Erythroblast (primary cell): ENCODE results near the gene SLC49A4.

Experiments used
- DNase-seq, 2 experiments: peaks; one replicate each; lab custom pipeline; 2025; lab: John Stamatoyannopoulos, UW
- GATA1 ChIP-seq: IDR thresholded peaks from 2 replicates; pipeline ENCODE4 v1.6.1; 2011; ENCODE audit warnings: low read depth, mild to moderate bottlenecking, control low read depth, low read length, moderate library complexity
- POLR2A ChIP-seq: IDR thresholded peaks from 2 replicates; pipeline ENCODE4 v1.6.1; 2011; ENCODE audit warnings: mild to moderate bottlenecking, low read length

The SLC49A4 gene

DNA sequence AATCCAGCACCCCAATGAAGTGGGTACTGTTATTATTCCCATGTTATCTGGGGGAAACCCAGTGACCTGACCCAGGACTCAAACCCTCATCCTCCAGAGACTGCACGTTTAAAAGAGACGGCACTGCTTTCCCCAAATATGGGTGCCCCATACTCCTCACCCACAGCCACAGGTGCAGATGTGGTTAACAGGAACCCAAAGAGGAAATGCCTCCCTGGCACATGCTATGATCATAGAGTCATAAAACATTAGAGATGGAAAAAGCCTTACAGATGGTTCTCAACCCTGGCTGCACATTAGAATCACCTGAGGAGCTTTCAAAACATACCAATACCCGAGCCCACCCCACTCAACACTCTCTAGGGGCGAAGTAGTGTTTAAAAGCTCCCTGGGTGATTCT is 121.2 kb downstream of the SLC49A4 start:
- TF ChIP-seq POLR2A (no peak), GATA1 (no peak)
- DNase-seq: no peak

DNA sequence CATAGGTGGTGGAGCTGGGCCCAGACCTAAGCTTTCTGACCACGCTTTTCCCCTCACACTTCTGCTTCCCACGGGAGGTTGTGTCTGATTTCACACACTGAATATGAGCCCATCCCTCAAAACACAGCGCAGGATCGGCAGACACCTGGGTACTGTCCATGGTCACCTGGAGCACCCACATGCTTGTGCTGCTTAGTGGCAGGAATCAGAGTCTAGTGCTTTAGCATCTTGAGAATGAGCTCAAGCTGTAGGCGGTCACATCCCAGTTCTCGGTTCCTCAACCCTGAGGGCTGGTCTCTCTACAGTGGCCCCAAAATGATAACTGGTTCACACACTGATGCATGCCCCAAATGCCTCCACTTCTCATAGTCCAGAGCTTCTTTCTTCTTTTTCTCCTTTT is 121.7 kb downstream of the SLC49A4 start:
- no peak for TF ChIP-seq GATA1
- no peak for TF ChIP-seq POLR2A

DNA sequence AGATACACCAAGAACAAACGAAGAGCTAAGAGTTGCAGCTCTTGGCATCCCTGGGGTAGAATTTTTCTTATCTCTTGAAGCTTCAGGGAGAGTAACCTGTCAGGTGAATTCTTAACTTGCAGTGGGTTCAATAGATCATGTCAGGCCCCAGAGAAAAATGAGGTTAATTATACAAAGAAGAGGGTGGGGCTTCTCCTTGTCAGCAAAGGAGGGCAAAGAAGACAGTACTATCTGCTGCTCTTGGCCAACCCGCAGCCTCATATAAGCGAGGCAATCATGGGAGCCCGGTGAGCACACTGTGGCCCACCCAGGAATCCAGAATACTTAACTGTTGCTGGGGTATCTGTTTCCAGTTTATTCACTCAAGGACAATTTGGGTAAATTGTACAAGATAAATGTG is 122.5 kb downstream of the SLC49A4 start:
- TF ChIP-seq GATA1 (no peak), POLR2A (no peak)
- no peak for DNase-seq

More for the DNA sequence above, 121.7 kb downstream of the SLC49A4 start:
- no peak for DNase-seq

DNA sequence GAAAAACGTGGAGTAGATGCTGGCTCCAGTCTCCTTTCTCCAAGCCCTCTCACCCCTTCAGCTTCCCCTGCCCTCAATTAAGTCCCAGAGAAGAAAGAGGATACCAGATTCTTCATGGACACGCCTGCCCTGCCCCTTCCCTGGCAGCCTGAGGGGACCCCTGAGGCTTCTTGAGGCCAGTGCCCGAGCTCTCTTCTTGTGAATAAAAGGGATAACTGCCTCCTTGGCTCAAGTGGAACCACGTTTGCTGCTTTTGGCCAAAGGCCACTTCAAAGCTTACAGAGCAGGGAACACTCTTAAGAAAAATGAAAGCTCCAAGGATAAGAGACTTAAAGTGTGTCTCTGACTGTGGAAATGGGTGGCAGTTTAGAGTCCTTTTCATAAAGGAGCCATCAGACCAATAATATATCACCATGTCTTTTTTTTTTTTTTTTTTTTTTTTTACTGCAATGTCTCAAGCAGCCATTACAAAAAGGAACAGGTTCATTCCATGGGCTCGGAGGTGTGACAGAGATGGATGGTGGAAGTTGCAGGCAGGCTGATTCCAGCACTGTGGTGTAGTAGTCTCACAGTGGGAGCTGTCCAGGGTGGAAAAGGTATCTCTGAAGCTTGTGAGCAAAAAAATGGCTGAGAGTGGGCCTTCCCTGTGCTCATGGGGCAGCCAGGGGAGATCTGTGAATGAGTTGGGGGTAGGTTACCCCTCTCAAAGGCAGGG is 123.9 kb downstream of the SLC49A4 start:
- no peak for TF ChIP-seq GATA1
- TF ChIP-seq POLR2A: no peak

DNA sequence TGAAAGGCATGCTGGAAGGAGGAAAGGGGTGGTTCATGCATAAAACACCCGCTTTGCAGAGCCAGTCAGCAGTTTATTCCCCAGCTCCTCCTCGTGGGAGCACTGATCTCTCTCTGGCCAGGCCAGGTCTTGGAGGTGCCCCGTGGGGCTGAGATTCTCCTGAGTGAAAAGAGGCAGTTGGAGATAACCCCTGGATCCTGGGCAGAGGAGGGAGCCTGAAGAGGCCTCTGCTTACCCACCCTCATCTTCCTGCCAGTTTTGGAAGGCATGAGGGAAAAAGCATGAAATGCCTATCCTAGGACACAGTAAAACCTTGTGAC is 124.4 kb downstream of the SLC49A4 start:
- no peak for DNase-seq
- no peak for TF ChIP-seq GATA1
- TF ChIP-seq POLR2A: no peak

More for the DNA sequence above, 123.9 kb downstream of the SLC49A4 start:
- no peak for DNase-seq

DNA sequence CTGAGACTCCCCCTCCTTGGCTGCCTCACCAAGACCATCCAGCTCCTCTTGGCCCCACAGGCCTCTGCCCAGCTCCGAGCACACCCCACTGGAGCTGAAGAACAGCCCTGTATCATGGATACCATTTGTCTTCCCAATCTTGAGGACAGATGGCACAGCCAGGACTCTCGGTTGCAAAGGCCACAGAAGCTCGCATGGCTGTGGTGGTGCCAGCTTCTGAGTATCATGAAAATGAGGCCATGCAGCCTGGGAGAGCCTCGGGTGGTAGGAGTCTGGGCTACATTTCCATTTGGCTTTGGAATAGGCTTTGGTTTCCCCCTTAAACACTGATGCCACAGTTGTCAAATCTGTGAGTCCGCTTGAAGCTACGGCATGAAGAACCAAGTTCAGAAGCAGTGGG is 126.1 kb downstream of the SLC49A4 start:
- DNase-seq: no peak
- TF ChIP-seq POLR2A: no peak
- TF ChIP-seq GATA1: no peak

DNA sequence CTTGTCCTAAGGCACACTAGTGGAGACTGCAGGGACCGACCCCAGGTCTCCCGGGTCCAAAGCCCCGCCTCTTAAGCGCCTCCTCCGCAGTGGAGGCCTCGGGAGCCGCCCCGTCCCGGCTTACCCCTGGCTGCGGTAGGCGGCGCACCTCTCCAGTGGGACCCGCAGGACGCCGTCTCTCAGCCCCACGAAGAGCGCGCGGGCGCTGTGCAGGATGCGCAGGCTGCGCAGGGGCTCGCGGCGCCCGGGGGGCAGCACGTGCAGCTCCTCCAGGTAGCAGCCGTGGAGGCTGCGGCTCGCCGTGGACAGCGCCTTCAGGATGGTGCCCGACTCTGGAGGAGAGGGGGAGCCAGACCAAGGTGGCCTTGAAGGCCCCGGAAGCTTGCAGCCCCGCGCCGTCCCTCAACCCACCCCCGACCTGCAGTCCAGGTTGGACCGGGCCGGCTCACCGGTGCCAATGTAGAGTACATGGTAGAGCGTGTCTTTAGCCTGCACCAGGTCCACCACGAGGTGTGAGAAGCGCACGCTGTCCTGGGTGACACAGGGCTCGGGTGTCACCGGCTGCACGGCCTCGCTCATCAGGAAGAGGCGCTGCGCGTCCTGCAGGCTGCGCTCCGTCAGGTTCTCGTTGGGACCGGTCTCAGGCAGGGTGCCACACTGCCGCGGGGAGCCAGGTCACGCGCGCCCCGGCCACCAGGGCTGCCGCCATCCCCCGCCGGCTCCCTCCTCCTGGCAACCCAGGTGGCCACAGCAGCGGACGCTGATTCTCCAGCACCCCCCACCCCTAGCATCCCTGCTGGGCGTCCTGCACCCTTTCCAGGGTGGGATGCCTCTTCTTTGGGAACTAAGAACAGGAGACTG is 127.2 kb downstream of the SLC49A4 start:
- DNase-seq: peak; percentile 31 to 32
- TF ChIP-seq GATA1 (no peak), POLR2A (no peak)

DNA sequence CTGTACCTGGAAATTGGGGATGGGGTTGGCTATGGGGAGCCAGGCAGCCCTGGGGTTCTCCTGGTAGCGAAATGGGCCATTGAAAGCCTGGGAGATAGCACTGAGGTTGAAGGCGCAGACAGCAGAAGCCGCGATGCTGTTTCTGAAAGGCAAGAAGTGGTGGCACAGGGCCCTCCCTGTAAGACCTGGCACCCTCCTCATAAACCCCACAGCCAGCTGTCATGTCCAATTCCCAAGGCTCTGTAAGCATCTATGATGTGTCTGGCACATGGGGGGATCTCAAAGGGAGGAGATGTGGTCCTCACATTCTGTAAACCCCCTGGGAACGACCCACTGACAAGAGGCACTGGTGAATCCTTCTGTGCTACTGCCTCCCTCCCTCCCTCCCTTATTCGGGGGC is 128.7 kb downstream of the SLC49A4 start:
- TF ChIP-seq GATA1 (no peak), POLR2A (no peak)
- DNase-seq: no peak

DNA sequence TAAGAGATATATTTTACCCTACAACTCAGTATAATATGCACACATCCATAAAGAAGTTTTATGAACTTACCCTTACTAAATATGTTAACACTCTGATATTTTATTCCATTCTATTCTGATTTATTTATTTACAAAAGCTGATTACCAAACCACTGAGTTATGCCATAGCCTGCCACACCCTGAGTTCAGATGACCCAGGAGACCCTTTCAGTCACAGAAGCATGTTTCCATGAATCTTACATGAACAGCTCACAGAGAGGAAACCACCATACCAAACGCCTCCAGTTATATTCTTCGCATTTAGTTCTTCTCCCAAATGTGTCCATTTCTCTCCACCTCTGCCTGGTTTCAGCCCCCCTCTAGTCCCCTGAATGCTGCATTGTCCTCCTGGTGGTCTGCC is 129.2 kb downstream of the SLC49A4 start:
- TF ChIP-seq POLR2A (no peak), GATA1 (no peak)
- no peak for DNase-seq

DNA sequence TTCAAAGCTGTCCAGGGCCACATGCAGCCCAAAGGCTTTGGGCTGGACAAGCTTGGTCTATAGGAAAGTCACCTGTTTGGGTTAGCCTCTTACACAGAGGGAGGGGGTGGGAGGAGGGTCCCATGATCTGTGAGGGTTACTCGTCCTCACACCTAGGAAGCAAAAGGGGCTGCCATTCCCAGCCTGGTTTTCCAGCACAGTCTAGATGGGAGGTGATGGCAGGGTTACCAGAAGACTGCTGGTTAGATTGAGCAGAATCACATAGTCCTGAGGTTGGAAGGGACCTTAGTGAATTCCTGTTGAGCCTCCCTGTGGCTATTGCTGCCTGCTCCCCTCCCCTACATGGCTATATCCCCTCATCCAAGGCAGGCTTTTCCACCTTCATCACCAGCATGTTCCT is 130.9 kb downstream of the SLC49A4 start:
- TF ChIP-seq POLR2A: no peak
- TF ChIP-seq GATA1: no peak
- DNase-seq: no peak

DNA sequence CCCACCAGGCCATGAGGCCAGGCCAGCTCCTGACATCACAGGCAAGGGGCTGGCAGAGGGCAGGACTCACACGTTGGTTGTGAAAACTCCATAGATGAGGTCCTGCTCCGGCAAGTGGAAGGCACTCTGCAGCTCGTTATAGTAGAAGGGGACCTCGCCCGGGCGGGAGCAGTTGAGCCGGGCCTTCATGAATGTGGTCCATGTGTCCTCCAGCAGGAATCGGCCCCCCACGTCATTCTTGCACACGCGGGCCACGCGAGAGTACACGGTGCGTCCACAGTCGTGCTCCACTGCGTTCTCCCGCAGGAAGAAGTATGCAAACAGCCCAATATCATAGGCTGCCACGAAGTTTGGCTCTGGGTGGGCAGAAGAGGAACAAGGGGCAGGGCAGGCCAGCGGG is 131.5 kb downstream of the SLC49A4 start:
- TF ChIP-seq GATA1 (no peak), POLR2A (no peak)
- DNase-seq: no peak

DNA sequence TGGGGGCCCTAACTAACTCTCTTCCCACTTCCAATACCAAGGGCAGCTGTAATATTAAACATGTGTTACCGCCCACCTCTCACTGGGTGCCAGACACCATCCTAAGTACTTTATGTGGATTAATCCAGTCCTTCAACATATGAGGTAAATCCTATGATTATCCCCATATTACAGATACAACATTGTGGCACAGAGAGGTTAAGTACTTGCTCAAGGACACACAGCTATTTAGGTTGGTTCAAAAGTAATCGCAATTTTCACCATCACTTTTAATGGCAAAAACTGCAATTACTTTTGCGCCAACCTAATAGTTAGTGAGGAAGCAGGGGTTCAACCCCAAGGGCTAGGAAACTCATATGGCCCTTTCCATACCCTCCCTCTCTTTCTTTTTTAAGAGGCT is 131.9 kb downstream of the SLC49A4 start:
- DNase-seq: no peak
- TF ChIP-seq GATA1: no peak

DNA sequence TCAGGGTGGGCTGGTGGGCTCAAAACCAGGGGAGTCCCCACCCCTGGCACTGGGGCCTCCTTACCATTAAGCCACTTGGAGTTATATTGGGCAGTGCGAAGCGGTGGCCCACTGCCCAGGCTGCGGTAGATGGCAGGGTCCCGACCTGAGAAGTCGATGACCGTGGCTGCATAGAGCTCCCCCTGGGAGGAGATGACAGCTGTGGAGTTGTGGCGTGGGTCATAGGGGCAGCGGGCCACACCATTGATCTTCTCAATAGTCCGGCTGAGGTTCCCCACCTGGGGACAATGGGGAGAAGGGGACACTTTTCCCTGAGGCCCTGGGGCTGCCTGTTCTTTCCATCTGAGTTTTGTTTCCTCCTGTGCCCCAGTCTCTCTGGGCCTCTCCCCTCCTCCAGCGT is 132.9 kb downstream of the SLC49A4 start:
- TF ChIP-seq GATA1: no peak
- TF ChIP-seq POLR2A: no peak

DNA sequence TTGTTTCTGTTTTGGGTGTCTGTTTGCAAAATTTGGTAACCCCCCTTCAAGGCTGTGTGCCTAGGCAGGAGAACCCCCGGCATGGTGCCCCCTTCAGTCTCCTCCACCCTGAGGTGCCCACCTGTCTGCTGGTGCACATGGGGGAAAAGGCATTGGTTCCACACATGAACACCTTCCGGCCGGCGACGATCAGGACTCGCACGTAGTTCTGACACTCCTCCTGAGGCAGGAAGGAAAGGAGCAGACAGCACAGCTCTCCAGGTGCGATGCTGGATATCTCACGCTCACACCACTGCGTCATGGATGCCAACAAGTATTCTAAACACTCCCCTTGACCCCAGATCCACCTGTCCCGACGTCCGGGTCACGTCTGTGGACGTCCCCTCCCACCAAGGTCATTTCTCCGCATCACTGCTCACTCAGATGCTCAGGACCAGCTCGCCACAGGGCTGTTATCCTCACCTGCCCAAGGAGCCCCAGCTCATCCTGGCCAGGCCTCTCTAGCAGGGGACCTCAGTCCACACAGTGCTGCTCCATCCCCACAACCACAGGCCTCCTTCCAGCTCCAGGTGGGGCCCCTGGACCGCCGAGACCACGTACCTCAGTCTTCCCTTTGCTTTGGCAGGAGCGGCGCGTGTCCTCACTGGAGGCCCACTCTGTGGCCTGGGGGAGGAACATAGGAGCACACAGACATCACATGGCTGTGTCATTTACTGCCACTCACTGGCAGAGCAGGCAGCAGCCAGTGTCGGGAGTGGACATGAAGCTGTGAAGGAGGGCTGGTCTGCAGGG is 133.7 kb downstream of the SLC49A4 start:
- no peak for DNase-seq
- no peak for TF ChIP-seq POLR2A

More for the DNA sequence above, 132.9 kb downstream of the SLC49A4 start:
- no peak for DNase-seq
